Measurements from ENCODE around the gene MAD1L1. TPM values are rescaled to one million over a fixed set of nuclear protein-coding genes. Genes with fewer than 3 reads are reported as not detected.

The MAD1L1 gene
- total and polyA plus RNA-seq, 8 donors: 21.4 to 58.8 (median 22.5) TPM

DNA sequence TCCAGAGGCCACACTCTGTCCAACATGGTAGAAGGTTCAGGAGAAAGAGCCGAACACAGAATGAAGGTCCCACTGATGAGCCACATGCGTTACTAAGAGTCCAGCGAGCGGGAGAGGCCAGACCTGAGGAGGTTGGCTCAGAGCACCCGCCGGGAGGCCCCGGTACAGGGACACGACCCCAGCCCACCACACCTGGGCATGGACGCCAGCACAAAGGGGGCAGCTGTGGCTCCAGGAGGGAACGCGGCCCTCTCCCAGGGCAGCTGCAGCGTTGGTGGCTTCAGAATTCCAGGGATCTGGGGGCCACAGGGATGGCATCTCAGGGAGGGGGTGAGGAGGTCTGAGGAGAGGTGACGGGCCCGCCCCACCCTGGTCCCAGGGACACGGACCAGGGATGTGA, 280.0 kb downstream of the MAD1L1 start:
- DNase-seq (peak in 1 of 4 donors; percentile 58), ATAC-seq (no peak)
- intact Hi-C loops (cut with DNase I): no loop called here
- peaks cover 0 to 12% of the 10 kb centered on the region in 2 donors for H3K36me3 ChIP-seq
- peaks cover 4 to 24% of the 10 kb centered on the region in 2 donors for H3K4me1 ChIP-seq
- H3K27me3 ChIP-seq: no peaks in the 10 kb centered on the region
- no peak overlapping the region for H3K4me3 ChIP-seq
- H3K9me3 ChIP-seq: no peaks in the 10 kb centered on the region
- no peak for TF ChIP-seq CTCF (IDR thresholded peaks at IDR 0.05)
- H3K27ac ChIP-seq: no peak overlapping the region

GRCh38 chr7:1952169-1952760, 280.5 kb downstream of the MAD1L1 start:
- Histone ChIP-seq H3K27ac (no peak overlapping the region), H3K4me1 (peaks cover 4 to 24% of the 10 kb centered on the region in 2 donors), H3K27me3 (no peaks in the 10 kb centered on the region), H3K9me3 (no peaks in the 10 kb centered on the region), H3K4me3 (no peak overlapping the region), H3K36me3 (peaks cover 0 to 8% of the 10 kb centered on the region in 2 donors)
- intact Hi-C loops (cut with DNase I): no loop called here
- DNase-seq (peak in 1 of 4 donors; percentile 73), ATAC-seq (no peak)
- TF ChIP-seq CTCF (IDR thresholded peaks at IDR 0.05): no peak

DNA sequence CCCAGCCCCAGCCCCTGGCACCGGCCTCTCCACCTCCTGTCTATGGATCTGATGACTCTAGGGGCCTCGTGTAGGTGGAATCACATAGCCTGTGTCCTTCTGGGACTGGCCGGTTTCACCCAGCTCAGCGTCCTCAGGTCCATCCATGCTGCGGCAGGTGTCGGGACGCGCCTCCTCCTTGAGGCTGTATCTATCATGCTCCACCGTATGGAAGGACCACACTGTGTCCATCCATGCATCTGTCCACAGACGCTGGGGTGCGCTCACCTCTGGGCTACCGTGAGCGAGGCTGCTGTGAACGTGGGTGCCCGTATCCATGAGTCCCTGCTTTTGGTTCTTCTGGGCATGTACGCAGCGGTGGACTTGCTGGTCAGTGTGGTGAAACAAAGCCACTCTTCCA, 281.1 kb downstream of the MAD1L1 start:
- Histone ChIP-seq H3K9me3 (no peaks in the 10 kb centered on the region), H3K27me3 (no peaks in the 10 kb centered on the region), H3K4me1 (peaks cover 4 to 24% of the 10 kb centered on the region in 2 donors), H3K27ac (peak overlapping the region in 1 of 2 donors; percentile 56), H3K4me3 (no peak overlapping the region), H3K36me3 (peaks cover 0 to 3% of the 10 kb centered on the region in 2 donors)
- no peak for ATAC-seq
- intact Hi-C loops (cut with DNase I): no loop called here
- TF ChIP-seq CTCF (IDR thresholded peaks at IDR 0.05): no peak
- DNase-seq: peak in 2 of 4 donors; percentile 17 to 71

- H3K27me3 ChIP-seq: no peaks in the 10 kb centered on the region
- intact Hi-C loops (cut with DNase I): no loop called here
- peak in 2 of 4 donors; percentile 68 to 83 for DNase-seq
- H3K27ac ChIP-seq: peak overlapping the region in 1 of 2 donors; percentile 56
- H3K4me3 ChIP-seq: no peak overlapping the region
- H3K4me1 ChIP-seq: peaks cover 4 to 24% of the 10 kb centered on the region in 2 donors
- TF ChIP-seq CTCF (IDR thresholded peaks at IDR 0.05): no peak
- peak; percentile 52 for ATAC-seq
- H3K36me3 ChIP-seq: no peaks in the 10 kb centered on the region
- no peaks in the 10 kb centered on the region for H3K9me3 ChIP-seq
These were observed 281.6 kb downstream of the MAD1L1 start for GRCh38 chr7:1951159-1951536.

- Histone ChIP-seq H3K36me3 (no peaks in the 10 kb centered on the region), H3K27me3 (no peaks in the 10 kb centered on the region), H3K9me3 (no peaks in the 10 kb centered on the region), H3K27ac (peak overlapping the region in 1 of 2 donors; percentile 56), H3K4me3 (no peak overlapping the region), H3K4me1 (peaks cover 4 to 24% of the 10 kb centered on the region in 2 donors)
- no peak for TF ChIP-seq CTCF (IDR thresholded peaks at IDR 0.05)
- DNase-seq (peak in 2 of 4 donors; percentile 20 to 71), ATAC-seq (no peak)
- intact Hi-C loops (cut with DNase I): no loop called here
These were observed 282.1 kb downstream of the MAD1L1 start for GRCh38 chr7:1950452-1951158.

All from left lung (tissue), 10 donors.